GM08714 (cell line): ENCODE data around the gene IL18BP.

Source experiments
- H3K4me3 ChIP-seq: fragments of 200-500 bp; sonication (Bioruptor generic); 2 replicates; pipeline ENCODE4 v1.5.1; 2014; ENCODE audit warnings: mild to moderate bottlenecking, low read length, inconsistent platforms
- ZNF274 ChIP-seq: IDR thresholded peaks from 2 replicates; pipeline ENCODE4 v1.6.1; 2012; ENCODE audit warnings: mild to moderate bottlenecking, low read depth, low read length

Gene IL18BP

DNA sequence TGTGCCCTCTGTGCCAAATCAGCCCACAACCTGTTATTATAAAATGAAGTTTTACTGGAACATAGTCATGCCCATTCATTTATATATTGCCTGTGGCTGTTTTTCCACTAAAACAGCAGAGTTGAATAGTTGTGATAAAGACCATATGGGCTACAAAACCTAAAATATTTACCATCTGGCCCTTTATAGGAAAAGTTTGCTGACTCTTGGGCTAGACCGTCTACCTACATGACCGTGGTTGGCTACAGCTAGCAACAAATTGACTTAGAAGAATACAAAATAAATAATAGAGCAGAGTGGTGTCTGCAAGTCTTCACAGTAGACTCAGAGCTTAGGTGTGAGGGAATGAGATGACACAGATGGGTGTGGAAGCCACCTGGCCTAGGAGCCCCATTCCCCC lies 11.2 kb upstream of the IL18BP start:
- TF ChIP-seq ZNF274, result no peak
- no peak overlapping the region for H3K4me3 ChIP-seq

DNA sequence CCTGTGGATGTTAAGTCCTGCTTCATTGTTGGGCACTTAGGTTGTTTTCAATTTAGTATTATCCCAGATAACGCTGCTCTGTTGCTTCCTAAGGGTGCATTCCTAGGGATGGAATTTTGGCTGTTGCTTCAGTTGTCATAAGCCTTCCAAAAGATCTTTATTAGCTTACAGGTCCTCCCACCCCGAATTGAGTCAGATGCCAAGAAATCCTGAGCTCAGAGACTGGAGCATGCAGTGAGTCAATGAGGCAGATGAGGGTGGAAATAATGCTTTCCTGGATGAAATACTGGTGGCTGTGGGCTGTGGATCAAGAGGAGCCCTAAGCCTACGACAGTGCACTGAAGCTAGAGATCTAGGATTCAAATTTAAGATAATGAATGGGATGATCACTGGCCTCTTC lies 10.7 kb upstream of the IL18BP start:
- no peak overlapping the region for H3K4me3 ChIP-seq
- TF ChIP-seq ZNF274, result no peak

DNA sequence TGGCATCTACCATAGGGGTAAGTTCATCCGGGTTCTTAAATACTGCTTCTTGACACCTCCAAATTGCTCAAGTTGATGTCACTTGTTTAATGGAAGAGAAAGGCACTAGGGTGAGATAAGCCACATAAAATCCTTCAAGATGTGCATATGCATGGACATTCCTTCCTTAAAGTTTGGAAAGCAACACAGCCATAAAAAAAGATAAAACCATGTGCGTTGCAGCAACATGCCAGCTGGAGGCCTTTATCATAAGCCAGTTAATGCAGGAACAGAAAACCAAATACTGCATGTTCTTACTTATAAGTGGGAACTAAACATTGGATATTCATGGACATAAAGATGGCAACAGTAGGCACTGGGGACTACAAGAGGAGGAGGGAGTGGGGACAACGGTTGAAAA lies 8.0 kb upstream of the IL18BP start:
- no peak for TF ChIP-seq ZNF274
- H3K4me3 ChIP-seq, result no peak overlapping the region

DNA sequence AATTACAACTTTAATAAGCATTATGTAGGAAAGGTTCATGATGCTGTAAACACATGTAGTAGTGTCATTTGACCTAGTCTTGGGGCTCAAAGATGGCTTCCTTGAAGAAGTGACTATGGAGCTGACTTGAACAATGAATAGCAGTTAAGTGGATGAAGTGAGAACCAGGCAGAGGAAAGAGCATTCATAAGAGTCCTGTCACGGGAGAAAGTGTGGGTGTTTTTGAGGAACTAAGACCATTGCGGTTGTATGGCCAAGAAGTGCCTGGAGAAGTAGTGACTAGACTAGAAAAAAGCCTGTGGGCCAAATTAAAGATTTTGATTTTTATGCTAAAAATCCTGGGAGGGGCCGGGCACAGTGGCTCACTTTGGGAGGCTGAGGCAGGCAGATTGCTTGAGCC lies 7.2 kb upstream of the IL18BP start:
- no peak overlapping the region; the same call in 1 of the 2 replicates for H3K4me3 ChIP-seq
- TF ChIP-seq ZNF274, result no peak

DNA sequence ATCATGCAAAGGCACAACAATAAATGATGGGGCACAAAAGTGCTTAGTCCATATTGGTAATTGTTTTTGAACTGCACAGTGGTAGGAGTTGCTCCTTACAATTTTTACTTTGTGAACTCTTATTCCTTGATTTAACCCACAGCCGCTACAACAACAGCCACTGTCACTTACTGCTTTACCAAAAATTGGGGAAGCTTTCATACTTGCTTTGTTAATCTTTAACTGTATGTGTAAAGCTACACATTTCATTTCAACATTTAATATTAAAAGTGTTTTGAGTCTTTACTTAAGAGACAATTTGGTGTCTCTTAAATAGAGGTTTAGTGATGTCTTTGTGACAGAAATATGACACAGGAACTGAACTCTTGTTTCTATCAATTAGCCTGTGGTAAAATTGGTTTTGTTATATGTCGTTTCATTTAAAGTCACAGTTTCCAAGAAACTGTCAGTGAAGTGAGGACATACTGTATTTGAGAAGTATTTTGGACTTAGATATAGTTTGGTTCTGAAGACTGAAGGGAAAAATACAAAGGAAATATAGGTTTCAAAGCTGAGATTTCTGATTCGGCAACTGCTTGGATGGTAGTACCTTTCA lies 6.5 kb upstream of the IL18BP start:
- no peak overlapping the region; the same call in 1 of the 2 replicates for H3K4me3 ChIP-seq
- no peak for TF ChIP-seq ZNF274

DNA sequence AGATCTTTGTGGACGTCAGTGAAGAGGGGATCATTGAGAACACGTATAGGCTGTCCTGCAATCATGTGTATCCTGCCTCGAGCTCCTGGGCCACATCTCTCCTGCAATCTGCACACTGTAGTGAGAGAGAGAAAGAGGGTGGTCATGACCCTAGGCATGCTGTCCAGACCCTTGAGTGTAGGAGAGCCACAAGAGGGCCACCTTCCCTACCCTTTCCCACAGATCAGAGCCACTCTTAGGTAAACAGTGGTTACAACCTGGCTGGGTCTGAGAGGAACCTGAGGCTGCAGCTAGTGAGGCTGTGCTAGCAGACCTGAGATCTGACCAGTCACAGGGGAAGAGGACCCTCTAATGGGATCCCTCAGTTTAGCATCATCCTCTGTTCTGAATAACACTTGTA lies 3.9 kb upstream of the IL18BP start:
- no peak for TF ChIP-seq ZNF274
- no peak overlapping the region for H3K4me3 ChIP-seq

DNA sequence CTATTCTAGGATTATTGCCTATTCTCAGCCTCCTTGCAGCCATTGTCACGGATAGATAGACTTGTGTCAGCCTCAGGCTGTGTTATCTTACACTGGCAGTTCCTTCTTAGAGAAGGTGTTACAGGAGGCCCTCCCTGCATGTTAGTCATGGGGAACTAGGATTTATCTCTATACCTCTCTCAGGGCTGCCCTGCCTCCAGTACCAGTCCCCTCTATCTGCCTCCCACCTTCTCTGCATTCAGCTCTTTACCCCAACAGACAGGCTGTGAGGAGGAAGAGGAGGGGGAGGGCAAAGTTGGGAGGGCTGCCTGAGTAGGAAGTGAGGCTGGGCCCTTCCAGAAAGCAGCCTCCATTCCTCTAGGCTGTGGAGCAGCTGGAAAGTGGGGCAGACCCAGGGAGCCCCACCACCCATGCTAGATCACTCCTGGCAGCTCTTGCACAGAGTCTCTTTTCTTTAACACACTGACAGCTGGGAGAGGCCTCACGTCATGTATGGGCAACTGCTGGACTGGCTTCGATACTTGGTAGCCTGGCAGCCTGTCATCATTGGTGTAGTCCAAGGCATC lies 2.9 kb upstream of the IL18BP start:
- TF ChIP-seq ZNF274, result no peak
- H3K4me3 ChIP-seq, result no peak overlapping the region

DNA sequence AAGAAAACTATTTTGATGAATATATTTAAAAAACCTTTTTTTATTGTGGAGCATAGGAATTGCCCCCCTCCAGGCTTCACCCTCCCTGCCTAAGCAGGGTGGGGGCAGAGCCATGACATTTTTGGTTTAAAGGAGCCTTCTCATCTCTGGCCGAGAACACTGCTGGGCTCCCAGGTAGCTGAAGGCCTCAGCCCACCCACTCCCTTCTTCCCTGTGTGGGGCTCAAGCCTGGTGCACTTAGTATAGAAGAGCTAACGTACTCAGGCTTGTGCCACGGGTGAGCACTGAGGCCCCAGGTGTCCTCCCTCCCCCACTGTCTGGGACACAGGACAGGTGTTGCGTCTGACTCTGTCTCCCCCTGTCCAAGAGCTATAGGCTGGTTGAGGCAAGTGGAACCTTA lies 2.2 kb upstream of the IL18BP start:
- no peak overlapping the region for H3K4me3 ChIP-seq
- no peak for TF ChIP-seq ZNF274

DNA sequence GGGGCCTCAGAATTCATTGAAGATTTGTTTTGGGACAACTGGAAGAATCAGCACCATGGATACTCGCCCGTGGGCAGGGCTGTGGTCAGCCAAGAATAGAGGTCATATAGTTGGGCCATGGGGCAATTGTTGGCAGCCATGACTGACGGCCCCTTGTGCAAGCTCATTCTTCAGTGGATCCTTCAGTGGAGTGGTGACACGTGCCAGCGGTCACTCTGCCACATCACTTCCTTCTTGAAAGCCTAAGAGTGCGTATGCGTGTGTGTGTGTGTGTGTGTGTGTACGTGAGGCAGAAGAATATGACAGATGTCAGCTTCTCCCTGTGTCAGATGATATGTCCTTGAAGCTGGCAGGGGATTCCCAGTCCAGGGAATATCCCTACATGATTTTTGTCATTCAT lies 1.8 kb upstream of the IL18BP start:
- no peak overlapping the region for H3K4me3 ChIP-seq
- TF ChIP-seq ZNF274, result no peak

DNA sequence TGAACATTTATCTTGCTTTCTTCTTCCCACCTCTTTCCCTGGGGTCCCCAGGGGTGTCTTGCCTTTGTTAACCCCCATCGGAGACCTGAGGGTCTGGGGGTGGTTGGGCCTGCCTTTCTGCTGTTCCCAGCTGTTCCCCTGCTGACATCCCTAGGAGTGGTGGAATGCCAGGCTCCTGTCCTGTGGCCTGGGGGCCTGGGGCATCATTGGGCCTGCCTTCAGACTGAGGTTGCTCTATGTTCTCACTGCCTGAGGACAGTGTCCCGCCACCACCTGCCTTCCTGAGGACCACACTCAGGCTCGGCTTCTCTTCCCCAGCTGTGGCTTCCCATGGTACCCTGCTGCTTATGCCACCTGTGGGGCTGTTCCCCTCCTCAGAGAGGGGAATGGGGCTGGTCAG lies 1.1 kb upstream of the IL18BP start:
- H3K4me3 ChIP-seq, result no peak overlapping the region
- TF ChIP-seq ZNF274, result no peak

DNA sequence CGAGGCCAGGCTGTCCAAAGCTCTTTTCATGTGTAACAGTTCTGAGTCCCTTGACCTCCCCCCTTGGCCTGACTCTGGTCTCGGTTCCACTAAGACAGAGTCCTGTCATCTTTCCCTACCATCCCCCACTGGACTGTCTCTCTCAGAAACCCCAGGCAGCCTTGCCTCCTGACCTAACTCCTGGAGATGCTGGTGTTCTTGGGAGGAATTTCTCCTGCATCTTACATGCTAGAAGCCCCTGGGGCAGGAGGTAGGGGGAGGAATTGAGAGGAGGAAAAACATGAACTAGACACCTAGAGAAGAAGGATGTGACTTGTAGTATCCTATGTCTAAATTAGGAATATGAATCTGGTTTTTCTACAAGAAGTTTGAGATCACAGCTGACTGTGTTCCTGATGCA lies 648 bp upstream of the IL18BP start:
- H3K4me3 ChIP-seq, result no peak overlapping the region
- TF ChIP-seq ZNF274, result no peak

DNA sequence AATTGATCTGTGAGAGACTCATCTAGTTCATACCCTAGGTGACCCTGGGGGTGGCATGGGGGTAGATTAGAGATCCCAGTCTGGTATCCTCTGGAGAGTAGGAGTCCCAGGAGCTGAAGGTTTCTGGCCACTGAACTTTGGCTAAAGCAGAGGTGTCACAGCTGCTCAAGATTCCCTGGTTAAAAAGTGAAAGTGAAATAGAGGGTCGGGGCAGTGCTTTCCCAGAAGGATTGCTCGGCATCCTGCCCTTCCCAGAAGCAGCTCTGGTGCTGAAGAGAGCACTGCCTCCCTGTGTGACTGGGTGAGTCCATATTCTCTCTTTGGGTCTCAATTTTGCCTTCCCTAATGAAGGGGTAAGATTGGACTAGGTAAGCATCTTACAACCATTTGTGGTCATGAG lies 653 bp downstream of the IL18BP start:
- TF ChIP-seq ZNF274, result no peak
- H3K4me3 ChIP-seq, result no peak overlapping the region

DNA sequence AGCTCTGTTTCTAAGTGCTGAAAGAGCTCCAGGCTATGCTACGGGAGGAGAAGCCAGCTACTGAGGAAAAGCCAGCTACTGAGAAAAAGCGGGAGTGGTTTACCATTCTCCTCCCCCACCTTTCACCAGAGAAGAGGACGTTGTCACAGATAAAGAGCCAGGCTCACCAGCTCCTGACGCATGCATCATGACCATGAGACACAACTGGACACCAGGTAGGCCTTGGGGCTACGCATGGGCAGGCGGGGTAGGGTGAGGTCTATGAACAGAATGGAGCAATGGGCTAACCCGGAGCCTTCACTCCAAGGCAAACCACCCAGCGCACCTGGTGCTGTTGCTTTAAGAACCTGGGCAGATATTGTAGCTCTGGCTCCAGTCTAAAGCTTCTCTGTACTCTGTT lies 1.1 kb downstream of the IL18BP start:
- no peak for TF ChIP-seq ZNF274
- no peak overlapping the region for H3K4me3 ChIP-seq

DNA sequence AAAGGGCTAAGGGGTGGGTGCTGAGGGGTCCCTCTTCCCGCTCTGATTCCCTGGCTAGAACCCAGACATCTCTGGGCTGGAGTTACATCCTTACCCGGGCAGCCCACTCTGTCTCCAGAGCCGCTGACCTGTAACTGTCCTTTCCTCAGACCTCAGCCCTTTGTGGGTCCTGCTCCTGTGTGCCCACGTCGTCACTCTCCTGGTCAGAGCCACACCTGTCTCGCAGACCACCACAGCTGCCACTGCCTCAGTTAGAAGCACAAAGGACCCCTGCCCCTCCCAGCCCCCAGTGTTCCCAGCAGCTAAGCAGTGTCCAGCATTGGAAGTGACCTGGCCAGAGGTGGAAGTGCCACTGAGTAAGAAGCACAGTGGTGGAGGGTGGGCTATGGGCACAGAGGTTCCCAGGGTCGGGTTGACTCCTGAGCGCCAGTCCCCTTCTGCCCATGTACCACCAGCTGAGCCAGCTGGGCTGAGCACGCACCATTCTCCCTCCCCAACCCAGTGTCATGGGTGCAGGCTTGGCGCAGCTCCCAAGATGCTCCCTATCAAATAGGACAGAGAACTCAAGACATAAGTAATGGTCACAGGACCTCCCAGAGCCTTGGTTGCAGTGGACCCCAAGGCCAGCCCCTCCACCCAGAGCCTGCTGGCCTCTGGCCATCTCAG lies 1.6 kb downstream of the IL18BP start:
- TF ChIP-seq ZNF274, result no peak
- H3K4me3 ChIP-seq, result no peak overlapping the region

DNA sequence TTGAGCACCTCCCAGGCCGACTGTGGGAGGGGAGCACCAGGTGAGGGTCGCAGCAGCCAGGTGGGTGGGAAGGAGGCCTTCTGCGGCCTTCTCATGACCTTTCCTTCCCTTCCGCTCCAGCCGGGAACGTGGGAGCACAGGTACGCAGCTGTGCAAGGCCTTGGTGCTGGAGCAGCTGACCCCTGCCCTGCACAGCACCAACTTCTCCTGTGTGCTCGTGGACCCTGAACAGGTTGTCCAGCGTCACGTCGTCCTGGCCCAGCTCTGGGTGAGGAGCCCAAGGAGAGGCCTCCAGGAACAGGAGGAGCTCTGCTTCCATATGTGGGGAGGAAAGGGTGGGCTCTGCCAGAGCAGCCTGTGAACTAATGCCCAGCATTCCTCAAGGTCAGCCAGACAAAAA lies 2.6 kb downstream of the IL18BP start:
- H3K4me3 ChIP-seq, result no peak overlapping the region
- TF ChIP-seq ZNF274, result no peak

DNA sequence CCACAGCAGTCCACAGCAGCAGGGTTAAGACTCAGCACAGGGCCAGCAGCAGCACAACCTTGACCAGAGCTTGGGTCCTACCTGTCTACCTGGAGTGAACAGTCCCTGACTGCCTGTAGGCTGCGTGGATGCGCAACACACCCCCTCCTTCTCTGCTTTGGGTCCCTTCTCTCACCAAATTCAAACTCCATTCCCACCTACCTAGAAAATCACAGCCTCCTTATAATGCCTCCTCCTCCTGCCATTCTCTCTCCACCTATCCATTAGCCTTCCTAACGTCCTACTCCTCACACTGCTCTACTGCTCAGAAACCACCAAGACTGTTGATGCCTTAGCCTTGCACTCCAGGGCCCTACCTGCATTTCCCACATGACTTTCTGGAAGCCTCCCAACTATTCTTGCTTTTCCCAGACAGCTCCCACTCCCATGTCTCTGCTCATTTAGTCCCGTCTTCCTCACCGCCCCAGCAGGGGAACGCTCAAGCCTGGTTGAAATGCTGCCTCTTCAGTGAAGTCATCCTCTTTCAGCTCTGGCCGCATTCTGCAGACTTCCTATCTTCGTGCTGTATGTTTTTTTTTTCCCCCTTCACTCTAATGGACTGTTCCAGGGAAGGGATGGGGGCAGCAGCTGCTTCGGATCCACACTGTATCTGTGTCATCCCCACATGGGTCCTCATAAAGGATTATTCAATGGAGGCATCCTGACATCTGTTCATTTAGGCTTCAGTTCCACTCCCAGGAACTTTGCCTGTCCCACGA lies 3.3 kb downstream of the IL18BP start:
- no peak overlapping the region for H3K4me3 ChIP-seq
- TF ChIP-seq ZNF274, result no peak
